SIG-M5 treated with dmso at 0.1 percent for 504 hours (cell line): Measurements from ENCODE around the gene ZCWPW1.
"Not testable (repeated sequence)": the region's sequence is repeated elsewhere in the genome, so short reads cannot be mapped to it uniquely, and the experiment has no call there.

Experiments
- DNase-seq: peaks from one replicate; lab custom pipeline; 2025; ENCODE audit not compliant: unreplicated experiment; lab: John Stamatoyannopoulos, UW

ZCWPW1 gene

DNA sequence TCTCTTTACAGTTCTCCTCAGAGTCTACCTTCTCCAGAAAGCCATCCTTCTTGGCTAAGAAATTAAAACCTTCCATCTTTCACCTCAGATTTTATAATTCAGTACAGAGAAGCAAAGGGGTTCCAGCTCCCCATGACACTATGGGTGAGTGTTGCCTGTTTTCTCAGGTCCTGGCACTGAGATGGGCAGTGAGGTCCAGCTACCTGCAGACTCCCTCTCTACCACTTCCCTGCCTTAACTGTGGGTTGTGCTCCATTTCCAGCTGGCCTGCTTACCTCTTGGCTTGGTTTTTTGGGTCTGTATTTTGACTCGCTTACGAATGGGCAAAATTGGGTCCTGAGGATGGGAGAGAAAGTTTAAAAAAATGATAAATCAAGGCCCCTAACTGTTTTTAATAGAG, 26.3 kb downstream of the ZCWPW1 start:
- no peak for DNase-seq

DNA sequence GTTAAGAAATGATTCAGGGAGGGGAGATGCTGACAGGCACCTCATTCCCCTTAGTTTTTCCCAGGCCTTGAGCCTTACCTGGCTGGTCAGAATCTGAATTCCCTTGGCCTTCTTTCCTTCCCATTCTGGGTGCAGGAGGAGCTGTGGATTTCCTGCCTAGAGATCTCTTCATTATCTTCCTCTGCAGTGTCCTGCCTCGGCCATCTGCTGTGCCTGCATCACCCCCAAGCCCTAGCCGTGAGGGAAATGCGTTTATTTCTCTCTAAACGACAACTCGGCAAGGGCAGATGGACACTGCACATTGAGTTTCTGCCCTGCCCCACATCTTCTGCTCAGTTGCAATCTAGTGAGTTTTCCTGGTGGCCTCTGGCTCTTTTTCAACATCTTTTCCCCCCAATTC, 26.7 kb downstream of the ZCWPW1 start:
- no peak for DNase-seq

DNA sequence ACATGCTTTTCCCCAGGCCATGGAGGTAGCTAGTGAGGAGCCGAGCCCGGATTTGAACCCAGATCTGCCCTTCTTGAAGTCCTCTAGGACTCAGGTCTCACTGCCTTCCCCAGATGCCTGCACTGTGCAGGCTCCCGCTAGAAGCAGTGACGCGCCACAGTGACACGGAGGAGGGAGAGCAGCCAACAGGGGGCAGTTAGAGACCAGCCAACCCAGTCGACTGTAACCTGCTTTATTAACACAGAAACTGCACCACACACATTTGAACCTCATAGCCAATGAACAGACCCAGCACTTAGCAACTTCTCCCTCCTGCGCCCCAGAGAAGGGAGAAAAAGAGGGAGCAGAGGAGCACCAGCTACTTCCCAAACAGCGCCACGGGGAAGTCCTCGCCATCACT, 27.8 kb downstream of the ZCWPW1 start:
- no peak for DNase-seq

DNA sequence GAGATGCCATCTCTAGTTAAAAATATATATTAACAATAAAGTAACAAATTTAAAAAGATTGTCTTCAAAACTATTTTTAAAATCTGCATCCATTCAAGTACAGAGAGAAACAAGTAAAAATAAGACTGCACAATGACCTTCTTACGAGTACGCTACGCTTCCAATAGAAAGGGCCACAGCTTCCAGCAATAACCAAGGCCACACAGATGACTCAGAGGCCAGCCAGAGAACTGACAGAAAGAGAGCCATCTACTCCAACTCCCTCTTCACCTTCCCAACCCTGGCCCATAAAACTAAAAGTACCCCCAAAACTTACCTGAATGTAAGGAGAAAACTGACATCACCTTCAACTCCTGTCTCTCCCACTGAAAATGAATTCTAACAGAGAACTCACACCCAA, 28.5 kb downstream of the ZCWPW1 start:
- DNase-seq = no peak

DNA sequence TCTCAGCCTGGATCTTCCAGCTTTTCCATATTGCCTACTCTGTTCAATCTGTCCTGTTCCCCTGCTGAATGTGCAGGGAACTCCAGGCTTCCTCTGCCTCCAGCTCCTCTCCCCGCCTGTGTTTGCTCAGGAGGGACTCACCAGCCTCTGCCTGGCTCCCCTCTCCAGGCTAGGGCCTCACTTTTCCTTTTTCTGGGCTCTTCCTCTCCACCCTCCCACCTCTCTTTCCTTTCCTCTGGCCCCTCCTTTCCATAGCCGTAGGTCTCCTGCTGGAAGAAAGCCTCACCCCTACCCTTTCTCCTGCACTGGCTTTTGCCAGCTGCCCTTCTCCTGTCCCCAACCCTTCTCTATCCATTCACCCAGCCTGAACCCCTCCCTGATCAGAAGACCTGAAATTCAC, 30.3 kb downstream of the ZCWPW1 start:
- DNase-seq = no peak

DNA sequence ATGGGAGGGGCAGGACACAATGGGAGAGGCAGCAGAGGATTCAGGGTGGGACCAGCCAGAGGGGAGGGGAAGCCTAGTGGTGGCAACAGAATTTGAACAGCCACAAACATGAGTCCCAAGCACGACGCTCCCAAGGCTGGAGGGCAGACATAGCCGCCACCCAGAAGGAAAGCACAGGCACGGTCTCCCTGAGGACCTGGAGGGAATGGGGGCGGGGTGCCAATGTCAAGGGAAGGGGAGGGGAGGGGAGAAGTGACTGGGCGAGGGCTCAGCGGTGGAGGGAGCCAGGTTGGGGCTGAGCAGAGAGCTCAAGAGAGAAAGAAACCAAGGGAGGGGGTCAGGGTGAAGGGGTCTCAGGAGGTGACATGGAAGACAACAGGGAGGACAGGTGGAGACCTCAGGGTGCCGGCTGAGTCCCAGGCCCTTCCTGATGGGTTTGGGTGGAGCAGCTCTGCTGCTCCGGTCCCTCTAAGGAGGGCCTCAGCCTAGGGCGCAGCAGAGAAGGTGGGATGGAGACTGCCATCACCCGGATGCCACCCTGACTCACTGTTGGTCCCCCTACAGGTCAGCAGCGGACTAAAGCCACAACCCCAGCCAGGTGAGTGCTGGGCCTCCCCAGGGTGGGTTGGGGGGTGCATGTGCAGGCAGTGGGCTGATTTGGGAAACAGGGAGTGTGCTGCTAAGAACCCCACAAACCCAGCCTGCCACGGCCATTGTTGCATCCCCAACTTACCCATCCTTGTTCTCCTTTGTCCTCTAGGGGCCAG, 31.0 kb downstream of the ZCWPW1 start:
- no peak for DNase-seq

DNA sequence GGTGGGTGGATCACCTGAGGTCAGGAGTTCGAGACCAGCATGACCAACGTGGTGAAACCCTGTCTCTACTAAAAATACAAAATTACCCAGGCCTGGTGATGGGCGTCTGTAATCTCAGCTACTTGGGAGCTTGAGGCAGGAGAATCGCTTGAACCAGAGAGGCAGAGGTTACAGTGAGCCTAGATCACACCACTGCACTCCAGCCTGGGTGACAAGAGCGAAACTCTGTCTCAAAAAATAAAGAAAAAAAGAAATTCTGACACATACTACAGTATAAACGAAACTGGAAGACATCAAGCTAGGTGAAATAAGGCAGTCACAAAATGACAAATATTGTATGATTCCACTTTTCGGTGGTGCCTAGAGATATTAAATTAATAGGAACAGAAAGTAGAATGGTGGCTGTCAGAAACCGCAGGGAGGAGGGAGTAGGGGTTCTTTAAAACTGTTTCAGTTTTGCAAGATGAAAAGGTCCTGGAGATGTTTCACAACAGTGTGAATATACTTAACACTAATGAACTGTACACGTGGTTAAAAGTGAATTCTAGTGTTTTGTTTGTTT, 32.0 kb downstream of the ZCWPW1 start:
- peak; percentile 96 for DNase-seq

DNA sequence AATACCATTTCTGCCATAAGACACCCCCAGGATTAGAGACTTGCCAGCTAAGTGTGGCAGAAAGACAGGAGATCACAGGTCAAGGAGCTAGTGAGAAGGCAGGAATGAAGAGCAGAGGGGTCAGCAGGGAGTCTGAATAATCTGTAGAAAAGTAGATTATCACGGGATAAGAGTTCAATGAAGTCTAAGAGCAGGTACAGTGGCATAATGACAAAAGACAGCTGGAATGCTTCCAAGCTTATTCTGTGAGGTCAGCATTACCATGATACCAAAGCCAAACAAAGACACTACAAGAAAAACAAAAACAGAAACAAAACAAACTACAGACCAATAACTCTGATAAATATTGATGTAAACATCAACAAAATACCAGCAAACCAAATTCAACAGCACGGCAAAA, 34.4 kb downstream of the ZCWPW1 start:
- no peak for DNase-seq

DNA sequence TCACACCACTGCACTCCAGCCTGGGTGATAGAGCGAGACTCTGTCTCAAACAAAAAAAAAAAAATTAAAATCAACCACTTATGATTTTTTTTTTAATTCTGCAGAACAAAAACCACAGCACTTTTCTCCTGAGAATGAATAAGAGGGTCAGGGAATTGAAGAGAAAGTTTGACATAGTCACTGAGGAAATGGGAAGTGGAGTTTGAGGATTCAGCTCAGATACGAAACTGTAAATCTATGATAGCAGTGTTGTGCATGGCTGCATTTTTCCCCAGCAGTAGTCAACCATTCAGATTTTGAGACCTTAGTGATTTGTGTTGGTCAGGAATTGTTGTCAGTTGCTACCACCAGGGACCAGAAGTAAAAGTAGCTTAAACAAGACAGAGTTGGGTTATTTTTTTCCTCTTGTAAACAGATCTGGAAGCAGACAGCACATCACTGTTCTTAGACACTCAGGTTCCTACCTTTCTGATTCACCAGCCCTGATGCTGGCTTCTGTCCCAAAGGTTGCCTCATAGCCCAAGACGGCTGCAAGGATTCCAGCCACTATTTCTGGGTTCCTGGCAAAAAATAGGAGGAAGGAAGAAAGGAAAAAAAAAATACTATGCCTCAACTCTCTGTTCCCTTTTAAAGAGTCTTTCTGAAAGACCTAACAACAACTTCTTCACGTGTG, 35.1 kb downstream of the ZCWPW1 start:
- DNase-seq = no peak

DNA sequence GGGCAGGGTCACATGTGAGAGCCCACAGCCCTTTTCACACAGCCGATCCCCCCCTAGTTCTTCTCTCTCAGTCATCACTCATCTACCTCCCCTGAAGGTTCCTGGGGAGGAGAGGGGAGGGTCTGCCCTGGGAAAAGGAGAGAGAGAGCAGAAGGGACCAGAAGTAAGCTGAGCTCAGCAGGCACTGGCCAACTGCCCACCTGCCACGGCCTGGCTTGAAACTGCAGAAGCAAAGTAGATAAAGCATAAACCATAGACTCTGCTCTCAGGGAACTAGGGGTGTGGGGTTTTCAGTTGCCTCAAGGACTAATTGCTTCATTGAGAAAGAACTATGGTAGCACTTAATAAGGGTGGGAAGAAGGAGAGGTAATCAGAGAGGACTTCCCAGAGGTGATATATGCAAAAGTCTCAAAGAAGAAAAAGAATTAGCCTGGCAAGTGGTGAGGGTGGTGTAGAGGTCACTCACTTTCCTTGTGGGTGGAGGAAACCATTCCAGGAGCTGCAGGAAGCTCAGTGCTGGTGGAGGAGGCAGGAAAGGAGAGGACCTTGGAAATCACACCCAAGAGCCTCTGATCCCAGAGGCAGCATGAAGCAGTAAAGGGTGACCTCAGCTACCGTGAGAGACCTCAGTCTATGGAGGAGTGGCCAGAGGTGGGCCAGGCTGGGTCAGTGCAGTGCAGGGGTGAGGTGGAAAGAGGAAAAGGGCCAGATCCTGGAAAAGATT, 38.1 kb downstream of the ZCWPW1 start:
- no peak for DNase-seq

DNA sequence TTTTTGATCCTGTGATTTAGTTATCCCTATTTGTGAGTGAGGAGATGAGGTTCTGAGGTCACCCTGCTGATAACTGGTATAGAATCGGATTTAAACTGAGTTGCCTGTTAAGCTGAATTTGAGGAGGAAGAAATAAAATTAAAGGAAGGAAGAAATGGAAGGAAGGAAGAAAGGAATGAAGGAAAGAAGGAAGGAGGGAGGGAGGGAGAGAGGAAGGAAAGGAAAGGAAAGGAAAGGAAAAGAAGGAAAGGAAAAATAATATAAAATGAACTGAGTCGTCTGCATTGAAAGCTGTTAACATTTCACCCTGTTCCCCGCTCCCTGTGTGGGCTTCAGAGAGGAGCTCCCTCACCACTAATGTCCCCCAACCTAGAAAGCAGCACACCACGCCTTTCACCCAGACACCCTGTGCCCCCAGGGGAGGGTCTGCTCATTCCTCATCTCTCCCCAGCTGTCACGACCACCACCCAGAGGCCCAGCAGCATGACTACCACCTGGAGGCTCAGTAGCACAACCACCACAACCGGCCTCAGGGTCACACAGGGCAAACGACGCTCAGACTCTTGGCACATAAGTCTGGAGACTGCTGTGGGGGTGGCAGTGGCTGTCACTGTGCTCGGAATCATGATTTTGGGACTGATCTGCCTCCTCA, 38.9 kb downstream of the ZCWPW1 start:
- DNase-seq = no peak

DNA sequence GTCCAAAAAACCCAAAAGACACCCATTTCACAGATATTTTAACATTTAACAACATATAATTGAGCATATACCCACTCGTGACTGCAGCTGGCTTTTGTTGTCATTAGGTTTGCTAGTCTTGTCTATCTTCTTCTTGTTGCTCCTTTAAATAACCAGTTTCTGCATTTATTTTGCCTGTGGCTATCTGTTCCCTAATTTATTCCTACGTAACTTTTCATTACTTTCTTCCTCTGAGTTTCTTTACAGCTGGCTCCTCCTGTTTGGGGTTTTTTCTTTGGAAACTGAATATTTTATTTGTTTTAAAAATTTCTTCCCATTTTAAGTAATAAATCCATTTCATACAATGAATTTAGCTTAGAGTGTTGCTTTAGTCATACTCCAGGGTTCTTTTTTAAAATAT, 40.8 kb downstream of the ZCWPW1 start:
- no peak for DNase-seq

DNA sequence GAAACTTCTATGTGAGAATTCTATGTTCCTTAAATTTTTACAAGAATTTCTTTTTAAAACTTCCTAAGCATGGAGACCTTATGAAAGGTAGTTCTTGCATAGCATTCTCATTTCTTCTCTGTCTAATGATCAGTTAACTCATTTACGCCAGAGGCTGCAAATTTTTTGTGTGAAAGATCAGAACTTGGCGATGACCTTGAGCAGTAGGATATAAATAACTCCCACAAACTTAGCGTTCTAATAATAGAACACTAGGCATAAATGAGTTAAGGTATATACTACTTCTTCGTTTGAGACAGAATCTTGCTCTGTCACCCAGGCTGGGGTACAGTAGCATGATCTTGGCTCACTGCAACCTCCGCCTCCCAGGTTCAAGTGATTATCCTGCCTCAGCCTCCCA, 41.6 kb downstream of the ZCWPW1 start:
- no peak for DNase-seq

DNA sequence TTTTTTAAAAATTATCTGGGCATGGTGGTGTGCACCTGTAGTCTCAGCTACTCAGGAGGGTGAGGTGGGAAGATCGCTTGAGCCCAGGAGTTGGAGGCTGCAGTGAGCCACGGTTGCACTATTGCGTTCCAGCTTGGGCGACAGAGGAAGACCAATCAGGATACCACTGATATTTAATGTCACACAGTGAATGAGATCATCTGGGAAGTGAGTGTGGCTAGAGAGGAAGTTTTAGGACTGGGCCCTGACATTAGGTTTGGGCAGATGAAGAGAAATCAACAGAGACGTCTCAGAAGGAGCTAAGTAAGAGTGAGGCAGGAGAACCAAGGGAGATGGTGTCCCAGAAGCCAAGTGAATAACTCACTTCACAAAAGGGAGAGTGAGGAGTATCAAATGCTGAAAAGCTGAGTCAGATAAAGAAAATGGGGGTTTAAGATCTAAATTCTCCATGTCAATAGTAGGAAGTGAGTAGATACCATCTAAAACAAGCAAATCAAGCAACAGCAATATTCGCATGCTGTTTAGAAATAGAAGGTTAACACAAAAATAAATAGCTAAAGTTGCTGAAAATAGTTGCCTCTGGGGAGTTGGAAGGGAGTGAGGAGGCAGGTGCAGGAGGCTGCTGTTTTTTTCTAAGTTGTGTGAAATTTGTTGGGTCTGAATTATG, 43.7 kb downstream of the ZCWPW1 start:
- no peak for DNase-seq

DNA sequence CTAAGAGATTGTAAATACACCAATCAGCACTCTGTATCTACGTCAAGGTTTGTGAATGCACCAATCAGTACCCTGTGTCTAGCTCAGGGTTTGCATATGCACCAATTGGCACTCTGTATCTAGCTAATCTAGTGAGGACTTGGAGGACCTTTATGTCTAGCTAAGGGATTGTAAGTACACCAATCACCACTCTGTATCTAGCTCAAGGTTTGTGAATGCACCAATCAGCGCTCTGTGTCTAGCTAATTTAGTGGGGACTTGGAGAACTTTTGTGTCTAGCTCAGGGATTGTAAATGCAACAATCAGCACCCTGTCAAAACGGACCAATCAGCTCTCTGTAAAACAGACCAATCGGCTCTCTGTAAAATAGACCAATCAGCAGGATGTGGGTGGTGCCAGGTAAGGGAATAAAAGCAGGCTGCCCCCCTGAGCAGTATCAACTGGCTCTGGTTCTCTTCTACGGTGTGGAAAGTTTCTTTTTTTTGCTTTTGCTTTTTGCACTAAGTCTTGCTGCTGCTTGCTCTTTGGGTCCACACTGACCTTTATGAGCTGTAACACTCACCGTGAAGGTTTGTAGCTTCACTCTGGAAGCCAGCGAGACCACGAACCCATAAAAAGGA, 46.2 kb downstream of the ZCWPW1 start:
- not testable (repeated sequence) for DNase-seq

DNA sequence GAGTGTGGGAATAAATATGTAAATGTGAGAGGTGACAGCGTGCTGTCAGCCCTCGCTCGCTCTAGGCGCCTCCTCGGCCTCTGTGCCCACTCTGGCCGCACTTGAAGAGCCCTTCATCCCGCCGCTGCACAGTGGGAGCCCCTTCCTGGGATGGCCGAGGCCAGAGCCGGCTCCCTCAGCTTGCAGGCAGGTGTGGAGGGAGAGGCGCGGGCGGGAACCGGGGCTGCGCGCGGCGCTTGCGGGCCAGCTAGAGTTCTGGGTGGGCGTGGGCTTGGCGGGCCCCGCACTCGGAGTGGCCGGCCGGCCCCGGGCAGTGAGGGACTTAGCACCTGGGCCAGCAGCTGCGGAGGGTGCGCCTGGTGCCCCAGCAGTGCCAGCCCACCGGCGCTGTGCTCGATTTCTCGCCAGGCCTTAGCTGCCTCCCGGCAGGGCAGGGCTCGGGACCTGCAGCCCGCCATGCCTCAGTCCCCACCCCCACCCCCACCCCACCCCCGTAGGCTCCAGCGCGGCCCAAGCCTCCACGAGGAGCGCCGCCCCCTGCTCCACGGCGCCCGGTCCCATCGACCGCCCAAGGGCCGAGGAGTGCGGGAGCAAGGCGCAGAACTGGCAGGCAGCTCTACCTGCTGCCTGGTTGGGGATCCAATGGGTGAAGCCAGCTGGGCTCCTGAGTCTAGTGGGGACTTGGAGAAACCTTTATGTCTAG, 46.8 kb downstream of the ZCWPW1 start:
- DNase-seq = not testable (repeated sequence)

DNA sequence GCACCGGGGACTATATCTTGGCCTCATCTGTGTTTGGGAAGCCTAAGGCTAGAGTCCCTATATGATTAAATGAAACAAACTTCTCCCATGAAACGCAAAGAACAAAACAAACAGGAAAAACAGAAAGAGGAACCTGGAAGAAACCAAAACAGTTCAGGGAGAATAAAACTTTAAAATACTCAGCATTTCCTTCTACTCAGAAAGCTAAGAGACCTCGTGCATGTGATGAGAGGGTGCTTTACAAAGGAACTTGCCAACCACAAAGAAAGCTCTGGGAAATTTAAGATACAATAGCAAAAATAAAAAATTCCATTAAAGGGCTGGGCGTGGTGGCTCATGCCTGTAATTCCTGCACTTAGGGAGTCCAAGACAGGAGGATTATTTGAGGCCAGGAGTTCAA, 48.3 kb downstream of the ZCWPW1 start:
- peak; percentile 35 for DNase-seq

DNA sequence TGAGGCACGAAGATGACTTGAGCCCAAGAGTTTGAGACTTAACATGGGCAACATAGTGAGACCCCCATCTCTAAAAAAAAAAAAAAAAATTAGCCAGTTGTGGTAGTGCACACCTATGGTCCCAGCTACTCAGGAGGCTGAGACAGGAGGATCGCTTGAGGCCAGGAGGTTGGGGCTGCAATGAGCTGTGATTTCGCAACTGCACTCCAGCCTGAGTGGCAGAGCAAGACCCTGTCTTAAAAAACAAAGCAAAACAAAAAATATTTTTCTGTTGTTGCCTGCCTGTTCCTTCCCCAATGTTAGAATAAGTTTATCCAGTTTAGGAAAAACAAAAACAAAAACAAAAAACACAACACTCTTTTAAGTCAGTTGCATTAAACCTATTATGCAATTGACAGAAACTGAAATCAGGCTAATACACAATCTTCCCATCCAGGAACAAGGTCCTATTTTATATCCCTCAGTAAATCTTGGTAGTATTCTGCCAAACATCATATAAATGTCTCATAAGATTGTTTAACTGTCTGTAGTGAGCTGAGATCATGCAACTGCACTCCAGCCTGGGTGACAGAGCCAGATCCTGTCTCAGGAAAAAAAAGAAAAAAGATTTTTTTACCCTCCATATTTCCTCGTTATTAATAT, 50.3 kb downstream of the ZCWPW1 start:
- DNase-seq = no peak

DNA sequence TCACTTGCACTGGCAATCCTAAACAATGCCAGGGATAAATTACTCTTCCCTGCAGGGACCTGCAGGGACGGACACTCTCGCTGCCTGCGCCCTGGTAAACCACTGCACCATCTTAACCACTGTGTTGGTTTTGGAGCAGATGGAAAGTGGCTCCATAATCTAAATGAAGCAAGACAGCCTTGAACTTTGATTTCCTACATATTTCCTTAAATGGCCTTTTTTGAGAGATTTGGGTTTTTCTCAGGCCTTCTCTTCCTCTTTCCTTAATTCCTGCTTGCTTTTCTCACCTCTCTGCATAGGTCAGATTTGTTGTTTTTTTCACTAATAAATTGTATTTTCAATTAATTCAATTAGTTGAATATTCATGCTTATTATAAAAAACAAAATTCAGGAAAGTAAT, 52.4 kb downstream of the ZCWPW1 start:
- no peak for DNase-seq
